Glomerular visceral epithelial cell (primary cell): ENCODE results near the gene GALNT17.
"Not testable (repeated sequence)": the region's sequence is repeated elsewhere in the genome, so short reads cannot be mapped to it uniquely, and the experiment has no call there.

Experiments
- DNase-seq: peaks from one replicate; pipeline ENCODE4 v3.0.0-alpha.2; 2016; ENCODE audit errors: extremely low spot score

GALNT17 gene

GRCh38 chr7:71558806-71559613, 427.1 kb downstream of the GALNT17 start:
- DNase-seq = no peak

DNA sequence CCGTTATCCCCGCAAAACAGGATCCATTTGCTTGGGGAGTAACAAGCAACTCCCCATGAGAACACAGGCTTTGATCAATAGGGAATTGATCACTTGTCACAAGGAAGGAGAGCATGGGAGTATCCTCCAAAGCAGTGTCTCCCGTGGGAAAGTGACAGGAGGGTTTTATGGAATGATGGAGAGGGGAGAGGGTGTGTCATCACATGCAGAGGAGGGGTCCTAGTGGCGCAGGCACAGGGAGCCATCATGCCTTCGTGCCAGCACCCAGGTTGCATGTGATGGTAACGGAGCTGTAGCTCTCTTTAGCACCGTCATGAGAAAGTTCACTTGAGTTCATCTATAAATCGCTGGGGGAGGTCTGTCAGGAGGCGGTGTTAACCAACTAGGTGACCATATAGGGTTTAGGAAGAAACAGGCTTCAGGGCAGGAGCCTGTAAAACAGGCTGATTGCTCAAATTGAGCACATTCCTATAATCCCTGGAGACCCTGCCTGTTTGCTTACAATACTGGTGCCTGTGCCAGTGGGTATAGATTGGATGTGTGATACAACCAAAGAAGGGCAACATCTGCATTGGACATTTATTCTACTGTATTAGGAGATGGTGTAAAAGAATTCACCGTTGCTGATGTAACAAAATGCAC, 428.5 kb downstream of the GALNT17 start:
- no peak for DNase-seq

- DNase-seq = no peak
Measured at GRCh38 chr7:71563276-71563675, 431.3 kb downstream of the GALNT17 start.

GRCh38 chr7:71566376-71566775, 434.4 kb downstream of the GALNT17 start:
- DNase-seq = no peak

GRCh38 chr7:71566991-71567390, 435.0 kb downstream of the GALNT17 start:
- no peak for DNase-seq

GRCh38 chr7:71574153-71574860, 442.4 kb downstream of the GALNT17 start:
- DNase-seq = no peak

- DNase-seq = no peak
Measured at GRCh38 chr7:71580027-71580426, 448.1 kb downstream of the GALNT17 start.

DNA sequence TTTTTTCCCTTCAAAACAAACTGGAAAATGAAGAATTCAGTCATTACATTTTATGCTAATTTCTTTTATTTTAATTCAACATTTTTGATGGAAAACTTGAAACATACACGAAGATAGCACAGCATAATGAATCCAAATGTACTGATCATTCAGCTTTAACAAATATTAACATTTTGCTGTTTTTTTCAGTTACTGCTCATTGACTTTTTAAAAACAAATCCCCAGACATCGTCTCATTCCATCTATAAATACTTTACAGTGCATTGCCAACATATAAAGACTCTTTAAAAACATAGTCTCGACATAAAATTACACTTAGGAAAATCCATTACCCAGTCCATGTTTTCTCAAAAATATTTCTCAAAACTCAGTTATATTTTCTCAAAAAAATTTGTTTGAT, 452.3 kb downstream of the GALNT17 start:
- no peak for DNase-seq

GRCh38 chr7:71591876-71592275, 459.9 kb downstream of the GALNT17 start:
- no peak for DNase-seq

- not testable (repeated sequence) for DNase-seq
Measured at GRCh38 chr7:71592388-71592787, 460.4 kb downstream of the GALNT17 start.

DNA sequence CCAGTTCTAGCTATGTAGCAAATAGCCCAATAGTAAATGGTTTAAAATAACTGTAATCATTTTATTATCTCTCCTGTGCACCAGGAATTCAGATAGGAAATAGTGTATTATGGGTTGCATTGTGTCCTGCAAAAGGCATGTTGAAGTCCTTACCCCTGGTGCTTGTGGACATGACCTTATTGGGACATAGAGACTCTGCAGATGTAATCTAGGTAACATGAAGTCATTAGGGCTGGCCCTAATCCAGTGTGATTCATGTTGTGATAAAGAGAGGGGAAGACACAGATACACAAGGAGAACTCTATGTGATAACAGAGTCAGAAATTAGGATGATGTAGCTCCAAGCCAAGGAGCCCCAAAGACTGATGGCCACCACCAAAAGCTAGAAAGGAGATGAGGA, 462.8 kb downstream of the GALNT17 start:
- no peak for DNase-seq

GRCh38 chr7:71595176-71595575, 463.2 kb downstream of the GALNT17 start:
- no peak for DNase-seq

- no peak for DNase-seq
Measured at GRCh38 chr7:71598553-71598952, 466.6 kb downstream of the GALNT17 start.

DNA sequence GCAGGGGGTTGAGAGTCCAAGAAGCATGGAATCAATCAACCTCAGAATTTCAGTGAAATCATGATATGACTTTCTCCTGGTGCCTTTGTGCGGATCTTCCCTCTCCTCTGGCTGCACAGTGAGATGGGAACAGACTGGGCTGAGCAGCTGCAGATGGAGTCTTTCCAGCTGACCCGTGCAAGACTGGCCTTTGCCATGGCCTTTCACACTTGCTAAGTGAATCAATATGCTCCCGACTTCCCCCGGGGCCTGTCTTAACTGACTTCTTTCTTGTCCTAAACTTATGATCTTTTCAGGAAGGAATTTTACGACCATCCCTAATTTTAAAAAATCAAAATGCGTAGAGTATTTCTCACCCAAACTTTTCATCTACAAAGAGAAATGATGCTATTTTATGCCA, 469.9 kb downstream of the GALNT17 start:
- DNase-seq = no peak

DNA sequence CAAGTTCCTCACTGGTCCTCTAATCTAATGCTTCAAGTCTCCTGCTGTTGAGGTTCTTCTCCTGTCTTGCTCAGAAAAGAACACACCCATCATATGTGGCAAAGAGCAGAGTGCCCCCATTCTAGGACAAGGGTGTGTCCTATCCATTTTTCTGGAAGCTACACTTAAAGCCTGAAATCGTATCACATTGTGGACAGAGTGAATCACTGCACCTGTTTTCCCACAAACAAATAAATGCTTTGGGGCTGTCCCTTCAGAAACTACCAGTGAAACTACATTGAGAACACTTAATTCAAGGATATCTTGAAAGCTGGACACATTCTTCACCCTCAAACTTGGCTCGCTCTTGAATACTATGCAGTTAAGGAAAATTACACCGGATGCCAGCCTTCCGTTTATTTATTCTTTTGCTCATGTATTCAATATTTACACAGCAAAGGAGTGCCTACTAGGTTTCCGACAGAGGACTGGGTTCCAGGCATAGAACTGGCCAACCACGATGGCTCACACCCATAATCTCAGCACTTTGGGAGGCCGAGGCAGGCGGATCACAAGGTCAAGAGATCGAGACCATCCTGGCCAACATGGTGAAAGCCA, 473.0 kb downstream of the GALNT17 start:
- DNase-seq = no peak

- DNase-seq = no peak
Measured at GRCh38 chr7:71611986-71612385, 480.0 kb downstream of the GALNT17 start.

DNA sequence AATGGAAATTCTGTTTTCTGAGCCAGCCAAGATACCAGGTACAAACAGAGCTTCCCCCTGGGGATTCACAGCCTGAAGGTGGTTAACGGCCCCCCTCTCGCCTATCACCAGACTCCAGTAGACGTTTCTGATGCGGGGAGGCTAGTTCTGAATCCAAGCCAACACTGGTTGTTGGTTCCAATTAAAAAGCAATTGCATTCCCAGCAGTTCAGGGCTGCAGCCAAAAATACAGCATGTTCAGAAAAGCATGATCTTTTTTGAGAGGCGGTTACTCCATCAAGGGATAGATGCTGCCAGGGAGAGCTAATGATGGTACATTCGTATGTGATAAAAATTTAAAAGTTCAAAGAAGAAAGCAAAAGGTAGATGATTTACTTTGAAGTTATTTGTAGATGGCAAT, 481.0 kb downstream of the GALNT17 start:
- no peak for DNase-seq

- DNase-seq = no peak
Measured at GRCh38 chr7:71613313-71613712, 481.4 kb downstream of the GALNT17 start.

GRCh38 chr7:71615017-71615416, 483.1 kb downstream of the GALNT17 start:
- DNase-seq = no peak

- DNase-seq = no peak
Measured at GRCh38 chr7:71616217-71616616, 484.3 kb downstream of the GALNT17 start.

GRCh38 chr7:71618278-71618677, 486.3 kb downstream of the GALNT17 start:
- DNase-seq = no peak

DNA sequence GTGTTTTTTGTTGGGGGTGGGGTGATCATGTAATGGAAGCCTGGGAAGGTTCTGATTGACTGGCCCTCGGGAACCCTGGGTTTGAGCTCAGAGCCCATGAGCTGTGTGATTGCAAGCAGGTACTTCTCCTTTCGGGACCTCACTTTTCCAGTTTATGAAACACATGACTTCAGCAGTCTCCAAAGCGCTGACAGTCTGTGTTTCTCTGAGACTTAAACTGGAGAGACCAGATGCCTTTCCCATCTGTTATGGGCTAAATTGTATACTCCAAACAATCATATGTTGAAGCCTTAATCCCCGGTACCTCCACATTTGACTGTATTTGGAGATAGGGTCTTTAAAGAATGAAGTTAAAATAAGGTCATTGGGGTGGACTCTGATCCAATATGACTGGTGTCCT, 493.6 kb downstream of the GALNT17 start:
- DNase-seq = no peak
